HG02763 (cell line): Measurements from ENCODE around the gene CDH2.

ENCODE experiments used
- ATAC-seq: cut with Tn5 transposase; IDR thresholded peaks from one replicate; pipeline ENCODE4 v1.9.1; 2021; ENCODE audit warnings: mild to moderate bottlenecking, moderate library complexity; ENCODE audit not compliant: unreplicated experiment

Gene CDH2

DNA sequence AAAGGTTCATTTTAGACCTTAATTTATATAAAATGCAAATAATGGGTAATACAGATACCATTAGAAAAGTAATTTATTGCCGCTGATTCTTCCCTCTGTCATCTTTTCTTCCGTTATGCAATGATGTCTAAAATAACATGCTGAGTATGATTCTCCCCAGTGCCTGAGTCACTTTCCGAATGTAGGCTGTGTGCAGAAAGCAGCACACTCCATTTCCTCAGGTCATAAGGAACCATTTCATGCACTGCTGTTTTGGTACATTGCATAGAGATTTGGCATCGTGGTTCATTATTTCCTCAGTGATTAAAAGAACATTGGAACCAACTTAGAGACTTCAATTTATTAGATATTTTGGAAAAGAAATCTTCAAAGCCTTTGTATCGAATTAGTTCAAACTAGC is 173.5 kb downstream of the CDH2 start:
- no peak for ATAC-seq

GRCh38 chr18:28002841-28003240 is 174.1 kb downstream of the CDH2 start:
- ATAC-seq: no peak

DNA sequence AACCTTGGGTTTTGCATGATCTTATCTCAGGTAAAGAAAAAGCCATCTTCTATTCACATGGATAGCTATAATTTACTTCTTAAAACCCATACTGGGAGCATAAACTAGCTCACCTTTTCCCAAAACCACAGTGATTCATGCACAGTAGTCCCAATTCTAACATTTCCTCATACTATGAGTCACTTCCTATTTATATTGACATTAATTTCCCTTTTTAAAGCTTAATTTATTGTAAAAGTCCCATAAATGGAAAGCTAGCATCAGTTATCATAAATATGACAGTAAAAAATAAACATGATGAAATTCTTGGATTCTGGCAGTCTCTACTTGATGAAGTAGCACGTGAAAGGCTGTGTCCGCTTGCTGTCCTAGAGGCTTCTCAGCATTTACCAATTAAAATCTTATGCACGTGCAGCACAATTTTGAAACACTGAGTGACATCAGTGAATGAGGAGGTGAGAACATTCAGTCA is 180.1 kb downstream of the CDH2 start:
- no peak for ATAC-seq

GRCh38 chr18:27995770-27996502 is 181.0 kb downstream of the CDH2 start:
- no peak for ATAC-seq

DNA sequence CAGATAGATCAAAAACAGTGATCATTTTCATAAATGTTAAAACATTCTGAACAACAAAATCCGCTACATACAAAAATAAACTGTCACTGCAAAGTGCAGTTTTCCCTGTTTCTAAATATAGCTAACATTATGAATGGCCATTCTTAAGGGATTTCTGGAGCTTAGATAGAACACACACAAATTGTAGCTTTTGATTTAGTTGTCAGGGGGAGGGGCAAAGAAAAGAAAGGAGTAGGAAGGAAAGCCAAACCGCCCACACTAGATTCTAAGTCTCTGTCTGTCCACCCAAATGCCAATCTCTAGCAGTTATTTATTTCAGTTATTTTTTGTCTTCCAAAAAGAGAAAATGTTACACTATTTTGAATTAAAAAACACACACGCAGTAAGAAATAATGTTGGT is 182.4 kb downstream of the CDH2 start:
- no peak for ATAC-seq

GRCh38 chr18:27991391-27991790 is 185.5 kb downstream of the CDH2 start:
- no peak for ATAC-seq

DNA sequence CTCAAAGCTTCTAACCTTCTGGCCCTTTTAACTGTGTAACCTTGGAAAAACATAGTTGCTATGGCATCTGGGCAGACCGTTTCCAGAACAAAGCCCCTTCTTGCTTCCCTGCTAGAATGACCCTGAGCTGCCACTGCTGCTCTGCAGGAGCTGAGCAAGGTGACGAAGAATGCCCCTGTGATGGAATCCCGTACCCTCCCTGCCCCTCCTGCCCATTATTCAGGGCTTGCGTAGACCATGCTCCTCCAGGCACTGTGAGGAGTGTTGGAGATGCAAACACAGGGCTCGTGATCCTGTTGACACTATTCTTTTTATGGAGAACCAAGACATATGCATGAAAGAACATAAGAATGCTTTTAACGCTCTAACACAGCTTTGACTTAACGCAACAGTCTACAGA is 191.1 kb downstream of the CDH2 start:
- ATAC-seq: no peak

GRCh38 chr18:27983780-27984179 is 193.2 kb downstream of the CDH2 start:
- ATAC-seq: no peak

- ATAC-seq: no peak
Observed at GRCh38 chr18:27976806-27977408, 200.0 kb downstream of the CDH2 start.

GRCh38 chr18:27970321-27970720 is 206.6 kb downstream of the CDH2 start:
- no peak for ATAC-seq

DNA sequence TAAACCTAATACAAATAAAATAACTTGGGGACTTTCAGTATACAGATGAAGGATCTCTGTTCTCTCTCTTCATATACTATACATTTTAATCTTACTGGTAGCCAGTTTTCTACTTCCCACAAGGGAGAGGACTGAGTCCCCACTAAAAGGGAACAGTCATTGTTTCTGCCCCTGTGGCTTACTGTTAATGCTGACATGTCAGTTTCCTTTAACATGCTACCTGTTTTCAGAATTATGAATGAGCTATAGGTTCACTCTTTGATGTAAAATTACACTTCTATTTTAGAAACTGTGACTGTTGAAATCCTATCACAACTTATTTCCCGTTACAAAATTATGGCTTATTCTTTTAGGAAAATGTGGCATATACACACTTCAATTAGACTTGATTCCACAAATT is 207.7 kb downstream of the CDH2 start:
- no peak for ATAC-seq

DNA sequence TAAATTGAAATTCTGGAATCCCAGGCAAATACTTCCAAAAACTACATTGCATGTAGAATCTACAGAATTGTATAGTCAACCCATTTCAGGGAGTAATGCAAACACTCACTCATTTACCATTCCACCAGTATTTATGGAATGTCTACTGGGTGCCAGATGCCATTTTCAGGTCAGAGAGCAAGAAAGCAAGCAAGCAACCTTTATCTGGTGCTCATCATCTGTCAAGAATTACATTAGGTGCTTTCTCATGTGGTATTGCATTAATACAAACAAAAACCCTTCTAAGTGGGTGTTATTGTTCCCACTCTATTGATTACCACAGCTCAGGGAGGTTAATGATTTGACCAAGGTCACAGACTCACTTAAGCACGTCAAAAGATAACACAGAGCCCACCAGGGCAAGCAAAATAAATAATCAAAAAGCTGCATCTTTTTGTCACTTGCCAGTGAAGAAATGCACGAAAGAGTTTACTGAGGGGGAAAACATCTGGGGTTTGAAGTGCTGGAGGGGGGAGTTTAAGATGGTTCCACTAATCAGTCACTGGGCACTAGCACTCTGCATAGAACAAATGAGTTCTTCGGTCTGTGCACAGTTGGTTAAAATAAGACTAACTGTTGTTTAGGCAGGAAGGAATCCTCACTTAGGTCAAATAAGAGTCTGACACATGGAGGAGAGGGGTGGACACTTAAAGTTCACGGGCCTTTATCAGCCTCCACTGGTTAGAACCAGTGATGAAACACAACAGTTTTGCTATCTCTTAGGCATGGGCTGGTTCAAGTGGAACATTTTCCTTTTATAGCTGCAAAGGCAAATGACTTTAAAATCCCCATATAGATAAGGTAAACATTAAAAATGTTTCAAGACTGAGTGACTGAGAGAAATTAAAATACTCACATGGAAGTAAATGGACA is 208.8 kb downstream of the CDH2 start:
- ATAC-seq: no peak

GRCh38 chr18:27966881-27967280 is 210.0 kb downstream of the CDH2 start:
- no peak for ATAC-seq

- no peak for ATAC-seq
Observed at GRCh38 chr18:27964811-27965210, 212.1 kb downstream of the CDH2 start.

GRCh38 chr18:27959101-27959500 is 217.8 kb downstream of the CDH2 start:
- ATAC-seq: no peak

- no peak for ATAC-seq
Observed at GRCh38 chr18:27956001-27956640, 220.8 kb downstream of the CDH2 start.

DNA sequence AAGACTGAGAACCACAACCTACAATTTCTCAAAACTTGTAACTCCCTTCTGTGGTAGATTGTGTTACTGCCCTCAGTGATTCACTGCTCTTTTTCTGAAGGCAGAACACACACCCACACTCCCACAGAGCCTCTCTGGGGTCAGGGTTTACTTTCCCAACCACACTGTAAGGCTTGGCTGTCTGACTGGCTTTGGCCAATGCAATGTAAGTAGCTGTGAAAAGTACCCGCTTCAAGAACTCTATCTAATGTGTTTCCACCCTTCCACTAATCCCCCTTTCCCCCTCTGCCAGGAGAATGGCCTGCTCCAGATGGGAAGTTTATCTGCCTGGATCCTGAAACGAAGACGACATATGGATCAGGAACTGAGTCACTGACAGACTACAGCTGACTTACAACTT is 222.7 kb downstream of the CDH2 start:
- ATAC-seq: no peak

GRCh38 chr18:27952741-27953140 is 224.2 kb downstream of the CDH2 start:
- ATAC-seq: no peak

DNA sequence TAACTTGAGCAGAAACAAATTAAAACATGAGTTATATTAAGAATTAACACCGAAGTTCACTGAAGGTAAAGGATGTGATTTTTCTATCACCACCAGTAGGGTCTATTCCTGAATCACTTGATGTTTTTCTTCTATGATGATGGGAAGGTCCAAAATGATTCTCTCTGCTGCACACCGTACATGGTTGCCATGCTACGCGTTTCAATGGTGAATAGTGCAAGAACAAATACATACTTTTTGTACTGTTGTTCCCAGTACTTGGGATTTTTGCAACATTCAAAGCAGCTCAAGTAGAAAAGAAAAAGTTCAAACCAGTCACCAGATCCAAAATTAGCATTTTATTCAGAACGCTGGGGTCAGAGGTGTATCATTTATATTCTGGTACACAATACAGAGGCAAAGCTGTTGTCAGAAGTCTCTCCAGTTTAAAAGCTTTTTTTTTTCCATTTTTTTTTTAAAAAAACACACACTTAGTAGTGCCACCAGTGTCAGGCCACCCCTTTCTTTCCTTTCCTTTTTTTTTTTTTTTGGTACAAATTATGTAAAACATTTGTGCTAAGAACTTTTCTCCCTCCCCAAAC is 226.2 kb downstream of the CDH2 start:
- no peak for ATAC-seq

- no peak for ATAC-seq
Observed at GRCh38 chr18:27948986-27949385, 227.9 kb downstream of the CDH2 start.

DNA sequence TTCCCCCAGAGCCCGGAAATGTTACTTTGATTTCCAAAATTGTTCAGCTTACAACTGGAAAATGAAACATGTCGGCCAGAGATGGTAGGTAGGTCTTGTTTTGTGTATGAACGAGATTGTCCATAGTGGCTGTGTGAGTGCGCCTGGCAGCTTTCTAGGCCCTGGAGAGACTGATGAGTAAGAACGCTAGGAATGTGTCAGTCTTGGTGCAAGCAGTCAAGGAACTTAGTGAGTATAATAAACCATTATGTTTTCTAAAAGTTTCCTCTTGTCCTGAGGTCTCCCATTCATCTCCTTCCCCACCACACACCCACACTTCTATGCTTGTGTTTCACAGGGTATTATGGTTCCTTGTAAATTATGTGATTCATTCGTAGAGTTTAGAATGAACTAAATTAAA is 234.2 kb downstream of the CDH2 start:
- no peak for ATAC-seq
